IMR-90 (cell line): ENCODE measurements around the gene PSRC1.

Experiments
- CEBPB ChIP-seq: IDR thresholded peaks from 2 replicates; pipeline ENCODE4 v1.6.1; 2012; ENCODE audit warnings: low read depth, low read length, improper control_type of control experiment
- CHD1 ChIP-seq: IDR thresholded peaks from 2 replicates; pipeline ENCODE4 v1.6.1; 2012; ENCODE audit warnings: low read depth, low read length, improper control_type of control experiment
- FOS ChIP-seq: fragments of 150-350 bp; IDR thresholded peaks from 2 replicates; pipeline ENCODE4 v1.6.1; 2016; ENCODE audit warnings: low read depth, low read length
- POLR2A ChIP-seq: IDR thresholded peaks from 2 replicates; pipeline ENCODE4 v1.6.1; 2012; ENCODE audit warnings: mild to moderate bottlenecking, low read depth, low read length
- RAD21 ChIP-seq: IDR thresholded peaks from 2 replicates; pipeline ENCODE4 v1.6.1; 2012; ENCODE audit warnings: low read length, improper control_type of control experiment
- SMC3 ChIP-seq: fragments of 150-350 bp; IDR thresholded peaks from 2 replicates; pipeline ENCODE4 v1.6.1; 2016; ENCODE audit warnings: low read depth, mild to moderate bottlenecking, antibody characterized with exemption, low read length, moderate library complexity
- TF ChIP-seq, protein P1 (sequence below): conservative IDR thresholded peaks from 2 replicates; pipeline ENCODE4 v1.5.1; 2012; ENCODE audit warnings: mild to moderate bottlenecking, low read depth, low read length, improper control_type of control experiment
- TF ChIP-seq, protein P2 (sequence below): fragments of 150-350 bp; IDR thresholded peaks from 2 replicates; pipeline ENCODE4 v1.6.1; 2016; ENCODE audit warnings: low read depth, mild to moderate bottlenecking, low read length, moderate library complexity, borderline replicate concordance

DNA sequence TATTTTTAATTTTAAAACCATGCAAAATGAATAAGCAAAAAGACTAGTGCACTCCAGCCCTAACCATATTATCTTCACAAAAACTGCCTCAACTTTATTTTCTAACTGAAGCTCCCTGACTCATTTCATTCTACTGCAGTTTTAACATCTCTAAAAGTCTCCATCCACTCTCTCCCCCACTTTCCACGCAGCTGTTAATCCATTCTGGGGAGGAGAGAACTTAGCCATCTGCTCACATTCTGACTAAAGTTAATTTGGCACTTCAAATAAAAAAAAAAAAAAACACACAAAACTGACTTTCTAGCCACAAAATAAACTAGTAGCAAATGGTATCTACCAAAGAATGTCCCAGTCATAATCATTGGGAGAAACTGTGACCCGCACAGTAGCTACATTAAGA, 29.3 kb upstream of the PSRC1 start:
- TF ChIP-seq, protein P1, sequence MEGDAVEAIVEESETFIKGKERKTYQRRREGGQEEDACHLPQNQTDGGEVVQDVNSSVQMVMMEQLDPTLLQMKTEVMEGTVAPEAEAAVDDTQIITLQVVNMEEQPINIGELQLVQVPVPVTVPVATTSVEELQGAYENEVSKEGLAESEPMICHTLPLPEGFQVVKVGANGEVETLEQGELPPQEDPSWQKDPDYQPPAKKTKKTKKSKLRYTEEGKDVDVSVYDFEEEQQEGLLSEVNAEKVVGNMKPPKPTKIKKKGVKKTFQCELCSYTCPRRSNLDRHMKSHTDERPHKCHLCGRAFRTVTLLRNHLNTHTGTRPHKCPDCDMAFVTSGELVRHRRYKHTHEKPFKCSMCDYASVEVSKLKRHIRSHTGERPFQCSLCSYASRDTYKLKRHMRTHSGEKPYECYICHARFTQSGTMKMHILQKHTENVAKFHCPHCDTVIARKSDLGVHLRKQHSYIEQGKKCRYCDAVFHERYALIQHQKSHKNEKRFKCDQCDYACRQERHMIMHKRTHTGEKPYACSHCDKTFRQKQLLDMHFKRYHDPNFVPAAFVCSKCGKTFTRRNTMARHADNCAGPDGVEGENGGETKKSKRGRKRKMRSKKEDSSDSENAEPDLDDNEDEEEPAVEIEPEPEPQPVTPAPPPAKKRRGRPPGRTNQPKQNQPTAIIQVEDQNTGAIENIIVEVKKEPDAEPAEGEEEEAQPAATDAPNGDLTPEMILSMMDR, result no peak
- TF ChIP-seq RAD21, result no peak
- TF ChIP-seq POLR2A, result no peak
- TF ChIP-seq, protein P2, sequence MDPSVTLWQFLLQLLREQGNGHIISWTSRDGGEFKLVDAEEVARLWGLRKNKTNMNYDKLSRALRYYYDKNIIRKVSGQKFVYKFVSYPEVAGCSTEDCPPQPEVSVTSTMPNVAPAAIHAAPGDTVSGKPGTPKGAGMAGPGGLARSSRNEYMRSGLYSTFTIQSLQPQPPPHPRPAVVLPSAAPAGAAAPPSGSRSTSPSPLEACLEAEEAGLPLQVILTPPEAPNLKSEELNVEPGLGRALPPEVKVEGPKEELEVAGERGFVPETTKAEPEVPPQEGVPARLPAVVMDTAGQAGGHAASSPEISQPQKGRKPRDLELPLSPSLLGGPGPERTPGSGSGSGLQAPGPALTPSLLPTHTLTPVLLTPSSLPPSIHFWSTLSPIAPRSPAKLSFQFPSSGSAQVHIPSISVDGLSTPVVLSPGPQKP, result no peak
- no peak for TF ChIP-seq CHD1
- no peak for TF ChIP-seq SMC3
- TF ChIP-seq CEBPB, result no peak
- TF ChIP-seq FOS, result no peak
